GM21423 (cell line): Measurements from ENCODE around the gene CBFB.
"Not testable (repeated sequence)": the region's sequence is repeated elsewhere in the genome, so short reads cannot be mapped to it uniquely, and the experiment has no call there.

ENCODE experiments used
- ATAC-seq: cut with Tn5 transposase; IDR thresholded peaks from one replicate; pipeline ENCODE4 v1.9.1; 2021; ENCODE audit warnings: mild to moderate bottlenecking, moderate library complexity; ENCODE audit not compliant: unreplicated experiment

CBFB gene

DNA sequence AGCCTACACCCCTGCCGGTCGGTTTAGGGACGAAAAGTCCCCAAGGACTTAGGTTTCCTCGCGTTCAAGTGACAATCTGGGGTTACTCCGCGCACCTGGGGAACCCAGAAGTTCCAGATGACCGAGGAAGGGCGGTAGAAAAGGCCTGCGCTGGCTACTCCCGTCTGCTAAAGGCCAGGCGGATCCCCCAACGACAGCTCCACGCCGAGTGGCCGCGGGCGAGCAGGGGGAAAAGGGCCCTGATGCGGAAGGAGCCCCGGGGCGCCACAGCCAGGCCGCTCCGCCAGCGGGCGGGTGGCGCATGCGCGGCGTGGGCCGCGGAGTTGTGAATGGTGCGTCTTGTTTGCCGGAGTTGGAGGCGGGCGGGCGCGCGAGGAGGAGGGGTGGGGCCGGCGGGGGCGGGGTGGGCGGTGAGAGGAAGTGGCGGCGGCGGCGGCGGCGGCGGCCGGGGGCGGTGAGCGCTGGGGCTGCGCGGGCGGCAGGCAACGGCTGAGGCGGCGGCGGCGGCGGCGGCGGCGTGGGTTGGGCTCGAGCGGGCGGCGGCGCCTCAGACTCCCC lies at the start of gene CBFB:
Gene CBFB (plus strand): TSS at position 454 of the 558 bp plus-strand sequence. CDS start 259 bp downstream, outside the sequence.
- peak; percentile 74 for ATAC-seq

DNA sequence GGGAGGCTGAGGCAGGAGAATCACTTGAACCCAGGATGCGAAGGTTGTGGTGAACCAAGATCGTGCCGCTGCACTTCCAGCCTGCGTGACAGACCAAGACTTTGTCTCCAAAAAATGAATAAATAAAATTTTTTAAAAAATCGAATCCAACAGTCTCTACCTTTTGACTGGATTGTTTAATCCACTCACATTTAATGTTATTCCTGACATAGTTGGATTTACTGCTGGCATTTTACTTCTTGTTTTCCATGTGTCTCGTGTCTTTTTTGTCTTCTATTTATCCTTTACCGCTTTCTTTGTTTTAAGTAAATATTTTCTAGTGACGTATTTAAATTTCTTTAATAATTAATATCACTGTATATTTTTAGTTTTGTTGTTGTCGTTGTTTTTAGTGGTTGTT lies 45.9 kb upstream of the CBFB start:
- no peak for ATAC-seq

DNA sequence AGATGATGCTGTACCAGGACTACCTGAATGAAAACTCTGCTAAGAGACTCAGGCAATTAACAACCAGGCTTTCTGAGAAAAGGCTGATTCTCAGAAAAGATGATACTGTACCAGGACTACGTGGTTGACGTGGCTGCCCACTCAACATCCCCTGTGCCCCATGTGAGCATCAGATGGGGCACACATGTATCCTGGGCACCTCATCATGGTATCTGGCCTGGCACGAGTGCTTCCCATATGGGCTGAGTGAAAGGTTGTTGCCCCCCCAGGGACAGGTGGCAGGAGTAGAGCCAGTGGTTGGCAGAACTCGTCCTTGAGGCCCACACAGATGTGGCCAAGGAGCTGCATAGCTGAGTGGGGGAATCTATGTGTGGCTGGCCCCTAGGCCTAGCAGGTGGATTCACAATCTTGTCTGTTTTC lies 44.0 kb upstream of the CBFB start:
- no peak for ATAC-seq

DNA sequence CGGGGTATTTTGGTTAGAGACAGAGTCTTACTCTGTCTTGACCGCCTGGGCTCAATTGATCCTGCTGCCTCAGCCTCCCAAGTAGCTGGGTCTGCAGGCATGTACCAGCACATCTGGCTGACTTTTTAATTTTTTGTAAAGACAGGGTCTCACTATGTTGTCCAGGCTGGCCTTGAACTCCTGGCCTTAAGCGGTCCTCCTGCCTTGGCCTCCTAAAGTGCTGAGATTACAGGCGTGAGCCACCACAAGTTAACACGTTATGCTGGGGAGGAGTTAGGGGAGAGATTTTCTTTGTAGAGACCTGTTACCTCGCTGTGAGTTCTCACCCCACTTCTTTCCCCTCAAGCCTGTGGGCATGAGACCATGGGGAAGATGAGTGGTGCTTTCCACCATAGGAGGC lies 42.4 kb upstream of the CBFB start:
- ATAC-seq: no peak

DNA sequence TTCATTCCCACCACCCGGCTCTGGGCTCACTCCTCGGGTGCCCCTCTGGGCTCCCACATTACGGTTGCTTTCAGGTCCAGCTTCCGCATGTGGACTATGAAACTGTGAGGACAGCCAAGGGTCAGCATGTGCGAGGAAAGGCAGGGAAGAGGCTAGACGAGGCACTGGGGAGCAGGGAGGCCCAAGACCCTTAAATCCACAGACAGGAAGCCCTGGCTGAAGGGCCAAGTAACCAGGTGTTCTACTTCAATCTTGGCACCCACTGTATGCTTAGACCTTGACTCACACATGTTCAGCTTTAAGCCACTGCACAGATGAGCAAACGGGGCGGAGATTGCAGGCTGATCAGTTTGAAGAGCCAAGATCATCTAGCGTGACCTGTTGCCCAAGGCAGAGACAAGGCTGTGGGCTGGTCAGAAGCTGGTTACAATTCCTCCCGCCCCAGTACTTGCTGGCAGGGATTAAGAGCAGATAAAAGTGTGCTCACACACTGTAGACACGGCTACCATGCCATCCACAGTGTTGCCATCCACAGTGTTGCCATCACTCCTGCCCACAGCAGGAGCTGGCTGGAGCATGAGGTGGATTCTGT lies 40.7 kb upstream of the CBFB start, which contains the start of gene CES4A:
Gene CES4A (plus strand): TSS at position 393 of the 592 bp plus-strand sequence. CDS start 184 bp downstream, at position 577.
- no peak for ATAC-seq

DNA sequence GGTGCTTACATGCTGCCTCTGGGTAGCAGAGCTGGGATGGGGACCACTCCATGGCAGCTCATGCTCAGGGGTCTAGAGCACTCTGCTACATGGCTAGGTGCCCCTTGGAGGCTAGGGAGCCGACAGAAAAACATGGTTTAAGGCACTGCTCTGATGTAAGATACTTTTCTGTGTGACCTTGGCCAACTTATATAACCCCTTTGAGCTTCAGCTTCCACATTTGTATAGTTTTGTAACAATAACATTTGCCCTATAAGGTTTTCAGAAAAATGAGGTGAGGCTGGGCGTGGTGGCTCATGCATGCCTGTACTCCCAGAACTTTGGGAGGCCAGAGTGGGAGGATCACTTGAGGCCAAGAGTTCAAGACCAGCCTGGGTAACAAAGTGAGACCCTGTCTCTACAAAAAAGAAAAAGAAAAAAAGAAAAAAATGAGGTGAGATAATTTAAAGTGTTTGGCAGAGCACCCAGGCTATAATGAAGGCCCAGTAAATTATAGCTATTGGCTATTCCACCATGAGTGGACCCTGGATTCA lies 37.3 kb upstream of the CBFB start:
- ATAC-seq: no peak

DNA sequence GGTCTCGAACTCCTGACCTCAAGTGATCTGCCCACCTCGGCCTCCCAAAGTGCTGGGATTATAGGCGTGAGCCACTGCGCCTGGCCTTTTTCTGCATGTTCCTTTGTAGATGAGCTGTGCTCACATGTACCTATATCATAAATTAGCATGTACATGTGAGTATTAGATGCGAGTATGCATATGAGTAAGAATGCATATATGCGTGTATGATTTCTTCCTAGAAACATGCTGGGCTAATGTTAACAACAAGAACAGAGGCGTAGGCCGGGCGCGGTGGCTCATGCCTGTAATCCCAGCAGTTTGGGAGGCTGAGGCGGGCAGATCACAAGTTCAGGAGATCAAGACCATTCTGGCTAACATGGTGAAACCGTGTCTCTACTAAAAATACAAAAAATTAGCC lies 35.4 kb upstream of the CBFB start:
- ATAC-seq: not testable (repeated sequence)

DNA sequence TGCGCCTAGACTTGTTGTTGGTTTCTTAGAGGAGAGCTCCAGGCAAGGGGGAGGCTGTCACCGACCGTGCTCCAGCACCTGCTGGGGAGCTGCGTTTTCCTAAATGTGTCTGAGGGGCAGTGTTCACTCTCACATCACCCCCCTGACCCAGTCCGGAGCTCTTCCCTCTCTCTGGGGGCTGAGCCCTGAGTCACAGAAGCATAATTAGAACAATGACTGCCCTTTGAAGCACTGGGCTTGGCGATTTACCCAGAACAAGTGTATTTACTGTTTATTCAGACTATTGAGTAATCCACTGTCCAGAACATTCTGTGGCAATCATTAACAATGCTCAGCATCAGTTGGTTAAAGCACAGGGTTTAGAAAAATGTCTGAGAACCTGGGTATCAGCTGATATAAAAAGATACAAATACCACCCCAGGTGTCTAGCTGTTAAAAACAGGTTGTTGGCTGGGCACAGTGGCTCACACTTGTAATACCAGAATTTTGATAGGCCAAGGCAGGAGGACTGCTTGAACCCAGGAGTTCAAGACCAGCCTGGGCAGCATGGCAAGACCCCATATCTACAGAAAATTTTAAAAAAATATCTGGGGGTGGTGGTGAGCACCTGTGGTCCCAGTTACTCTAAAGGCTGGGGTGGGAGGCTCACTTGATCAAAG lies 32.5 kb upstream of the CBFB start:
- ATAC-seq: no peak

DNA sequence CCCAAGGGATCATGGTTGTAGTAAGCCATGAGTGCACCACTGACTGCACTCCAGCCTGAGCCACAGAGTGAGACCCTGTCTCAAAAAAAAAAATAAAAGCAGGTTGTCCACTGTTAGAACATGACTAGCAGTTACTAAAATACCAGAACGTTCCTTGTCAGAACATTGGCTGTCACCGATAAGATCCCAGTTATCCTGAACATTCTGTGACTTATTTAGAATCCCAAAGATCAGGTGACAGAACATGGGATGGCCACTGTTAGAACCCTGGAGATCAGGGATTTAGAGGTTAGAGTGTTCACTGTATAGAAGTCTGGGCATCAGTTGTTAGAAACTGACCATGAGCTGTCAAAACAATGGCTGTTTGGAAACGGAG lies 32.0 kb upstream of the CBFB start:
- ATAC-seq: no peak

DNA sequence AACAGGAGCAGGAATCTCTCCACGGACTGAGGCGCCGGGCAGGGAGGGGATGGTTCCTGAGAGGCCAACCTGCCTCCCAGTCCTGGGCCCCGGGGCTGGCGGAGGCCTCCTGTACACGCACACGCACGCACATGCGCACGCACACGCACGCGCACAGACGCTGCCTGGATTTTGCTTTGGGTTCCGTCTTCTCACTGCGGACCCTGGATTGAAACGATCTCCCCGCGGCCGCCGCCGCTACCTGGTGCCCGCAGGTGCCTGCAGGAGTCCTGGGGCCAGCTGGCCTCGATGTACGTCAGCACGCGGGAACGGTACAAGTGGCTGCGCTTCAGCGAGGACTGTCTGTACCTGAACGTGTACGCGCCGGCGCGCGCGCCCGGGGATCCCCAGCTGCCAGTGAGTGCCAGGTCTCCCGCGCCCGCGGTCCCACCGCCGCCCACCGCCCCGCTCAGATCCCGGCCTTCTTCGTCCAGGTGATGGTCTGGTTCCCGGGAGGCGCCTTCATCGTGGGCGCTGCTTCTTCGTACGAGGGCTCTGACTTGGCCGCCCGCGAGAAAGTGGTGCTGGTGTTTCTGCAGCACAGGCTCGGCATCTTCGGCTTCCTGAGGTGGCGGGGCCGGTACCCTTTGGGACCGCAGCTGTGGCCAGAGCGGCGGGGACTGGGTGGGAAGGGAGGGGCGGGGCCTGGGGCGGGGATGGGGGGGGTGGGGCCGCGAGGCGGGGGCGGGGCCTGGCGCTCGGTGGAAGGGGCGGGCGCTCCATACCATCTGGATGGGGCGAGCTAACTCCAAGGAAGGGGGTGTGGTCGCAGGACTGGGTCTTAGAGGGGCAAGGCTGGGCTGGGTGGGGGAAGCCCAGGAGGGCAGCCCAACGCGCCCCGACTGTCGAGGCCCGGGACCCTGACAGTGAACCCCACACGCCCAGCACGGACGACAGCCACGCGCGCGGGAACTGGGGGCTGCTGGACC lies 28.3 kb upstream of the CBFB start:
- no peak for ATAC-seq

DNA sequence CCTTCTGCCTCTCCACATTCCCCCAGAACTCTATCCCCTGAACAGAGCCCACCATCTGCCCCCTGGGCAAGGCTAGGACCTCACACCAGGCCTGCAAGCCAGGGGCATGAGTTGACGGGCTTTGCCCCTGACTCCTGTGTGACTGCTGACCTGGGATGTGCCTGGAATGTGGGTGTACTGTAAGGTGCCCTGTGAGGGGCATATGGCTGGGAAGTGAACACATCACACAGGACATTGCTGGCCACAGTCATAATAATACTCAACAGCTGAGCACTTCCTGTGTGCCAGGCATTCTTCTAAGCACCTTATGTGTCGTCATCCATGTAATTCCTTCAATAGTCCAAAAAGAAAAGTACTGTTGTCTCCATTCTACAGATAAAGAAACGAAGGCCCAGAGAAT lies 27.2 kb upstream of the CBFB start:
- no peak for ATAC-seq

DNA sequence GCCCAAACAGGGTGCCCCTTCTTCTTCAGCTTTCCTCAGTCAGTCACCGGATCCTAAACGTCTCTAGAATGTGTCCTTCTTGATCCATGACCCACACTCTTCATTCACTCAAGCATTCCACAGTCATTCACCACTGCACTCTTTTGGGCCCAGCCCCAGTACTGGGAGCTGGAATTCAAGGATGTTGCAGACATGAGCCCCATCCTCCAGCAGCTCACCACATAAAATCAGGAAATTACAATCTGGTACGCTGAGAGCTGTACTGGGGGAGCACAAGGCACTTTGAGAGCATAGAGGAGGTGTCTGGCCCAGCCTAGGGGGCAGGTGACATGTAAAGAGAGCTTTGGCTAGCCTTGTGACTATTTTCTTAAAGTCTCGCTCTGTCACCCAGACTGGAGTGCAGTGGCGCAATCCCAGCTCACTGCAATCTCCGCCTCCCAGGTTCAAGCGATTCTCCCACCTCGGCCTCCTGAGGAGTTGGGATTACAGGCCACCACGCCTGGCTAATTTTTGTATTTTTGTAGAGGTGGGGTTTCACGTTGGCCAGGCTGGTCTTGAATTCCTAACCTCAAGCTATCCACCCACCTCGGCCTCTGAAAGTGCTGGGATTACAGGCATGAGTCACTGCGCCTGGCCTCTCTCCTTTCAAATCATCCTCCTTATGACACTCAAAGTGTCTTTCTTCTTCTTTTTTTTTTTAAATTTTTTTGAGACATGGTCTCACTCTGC lies 21.9 kb upstream of the CBFB start:
- no peak for ATAC-seq

DNA sequence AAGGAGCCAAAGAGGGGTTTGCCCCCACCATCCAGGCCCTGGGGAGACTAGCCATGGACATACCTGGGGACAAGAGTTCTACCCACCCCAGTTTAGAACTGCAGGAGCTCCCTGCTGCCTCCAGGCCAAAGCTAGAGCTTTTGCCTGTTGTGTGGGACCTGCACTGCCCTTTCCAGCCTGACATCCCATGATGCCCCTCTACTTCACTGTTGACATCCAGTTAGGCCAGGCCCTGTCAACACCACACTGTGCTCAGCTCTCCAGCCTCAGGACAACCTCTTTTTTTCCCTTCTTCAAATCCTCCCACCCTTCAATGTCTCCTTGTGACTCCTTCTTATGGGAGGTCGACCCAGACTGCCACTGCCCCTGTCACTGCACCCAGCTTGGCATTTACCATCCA lies 19.8 kb upstream of the CBFB start:
- no peak for ATAC-seq

DNA sequence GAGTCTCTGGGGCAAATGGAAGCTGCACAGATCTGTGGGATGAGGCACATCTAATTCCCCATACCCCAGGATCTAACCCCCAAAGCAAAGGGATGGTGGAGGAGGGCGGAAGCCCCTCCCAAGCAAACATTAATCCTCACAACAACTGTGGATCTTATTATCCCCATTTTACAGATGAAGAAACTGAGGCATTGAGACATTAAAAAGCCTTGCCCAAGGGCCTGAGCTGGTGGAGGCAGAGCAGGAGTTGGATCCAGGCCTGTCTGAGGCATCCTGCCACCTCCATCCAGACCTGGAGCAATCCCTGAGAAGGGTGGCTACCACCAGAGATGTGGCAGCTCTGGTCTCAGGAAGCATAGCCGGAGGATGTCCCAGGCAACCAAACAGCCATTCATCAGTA lies 17.7 kb upstream of the CBFB start:
- no peak for ATAC-seq

DNA sequence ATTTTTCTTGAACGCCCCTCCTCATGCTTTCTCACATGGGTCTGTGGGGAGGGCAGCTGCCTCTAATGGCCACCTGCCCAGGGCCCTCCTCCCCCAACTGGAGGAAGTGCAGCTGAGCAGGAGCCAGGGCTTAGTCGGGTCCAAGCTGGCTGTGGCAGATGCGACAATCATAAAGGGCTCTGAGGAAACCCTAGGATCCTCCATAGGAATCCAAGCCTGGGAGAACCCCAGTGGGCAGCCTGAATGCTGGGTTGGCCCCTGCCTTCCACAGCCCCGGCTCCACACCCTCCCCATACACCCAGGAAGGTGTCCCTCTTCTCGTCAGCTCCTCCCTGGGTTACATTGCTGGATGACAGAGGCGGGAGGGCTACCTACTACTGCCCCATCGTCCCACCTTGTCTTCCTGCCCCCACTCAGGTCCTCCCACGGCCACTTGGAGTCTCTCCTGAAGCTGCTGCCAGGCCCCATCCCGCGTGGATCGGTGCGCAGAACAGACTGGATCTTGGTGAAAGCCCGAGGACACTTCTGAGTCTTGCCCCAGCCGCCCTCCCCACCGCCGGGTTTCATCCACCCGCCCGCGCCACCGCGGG lies 15.6 kb upstream of the CBFB start:
- ATAC-seq: no peak

DNA sequence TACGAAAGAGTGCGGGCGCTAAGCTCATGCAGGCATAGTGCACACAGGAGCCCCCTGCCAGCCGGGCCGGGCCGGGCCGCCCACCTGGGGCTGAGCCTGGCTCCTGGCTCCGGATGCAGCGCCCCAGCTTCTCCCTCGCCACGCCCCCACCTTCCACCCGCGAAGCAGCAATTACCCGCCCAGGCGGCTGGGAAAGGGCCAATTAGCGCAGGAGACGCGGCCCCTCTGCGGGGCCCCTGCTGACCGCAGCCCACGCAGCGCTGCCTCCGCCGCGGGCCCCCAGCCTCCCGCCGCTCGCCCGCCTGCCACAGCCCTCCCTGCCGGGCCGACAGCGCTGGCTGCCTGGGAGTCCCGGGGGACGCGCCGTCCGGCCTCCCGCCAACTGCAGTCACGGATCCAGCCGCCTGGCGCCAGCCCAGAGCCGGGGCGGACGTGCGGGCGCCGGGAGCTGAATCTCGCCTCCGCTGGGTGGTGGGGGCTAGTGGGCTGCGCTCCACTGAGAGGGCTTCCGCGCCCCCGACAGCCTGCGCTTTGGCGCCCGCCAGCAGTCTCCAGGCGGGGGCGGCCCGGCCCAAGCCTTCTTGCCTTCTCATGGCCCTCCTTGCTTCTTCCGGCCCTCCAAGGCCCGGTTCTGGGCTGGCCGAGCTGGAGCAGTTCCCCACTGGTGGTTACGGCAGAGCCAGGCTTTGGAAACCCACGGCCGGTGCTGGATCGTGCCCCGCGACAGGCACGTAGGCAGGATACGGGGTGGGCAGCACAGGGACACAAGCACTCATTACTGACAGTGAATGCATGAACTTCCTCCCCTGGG lies 14.9 kb upstream of the CBFB start:
- ATAC-seq: peak; percentile 42

DNA sequence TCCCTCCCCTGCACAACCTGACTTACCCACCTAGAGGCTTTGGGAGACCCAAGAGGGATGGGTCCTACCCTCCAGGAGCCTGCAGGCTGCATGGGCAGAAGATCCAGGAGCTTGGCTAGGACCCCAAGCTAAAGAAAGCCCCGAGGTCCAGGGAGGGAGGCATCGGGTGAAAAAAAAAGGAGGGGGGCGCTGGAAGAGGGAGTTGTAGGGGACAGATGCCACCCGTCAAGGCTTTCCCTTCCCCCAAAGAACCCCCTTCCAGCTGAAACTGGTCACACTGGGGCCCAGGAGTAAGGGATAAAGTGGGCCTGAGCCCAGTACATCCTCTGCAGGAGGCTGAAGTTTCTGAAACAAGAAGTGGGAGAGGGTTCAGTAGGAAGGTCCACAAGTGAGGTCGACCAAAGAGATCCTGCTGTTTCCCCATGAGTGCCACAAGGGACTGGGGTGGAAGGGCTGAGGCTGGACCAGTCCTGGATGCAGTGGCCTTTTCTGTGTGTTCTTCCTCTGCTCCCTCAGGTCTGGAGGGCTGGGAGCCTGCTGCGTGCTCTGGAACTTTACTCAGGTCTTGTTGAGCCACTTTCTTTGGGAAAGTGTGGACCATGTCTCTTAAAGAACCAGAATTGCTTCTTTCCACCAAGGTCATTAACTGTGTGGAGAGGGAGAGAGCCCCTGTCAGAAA lies 14.2 kb upstream of the CBFB start:
- no peak for ATAC-seq

DNA sequence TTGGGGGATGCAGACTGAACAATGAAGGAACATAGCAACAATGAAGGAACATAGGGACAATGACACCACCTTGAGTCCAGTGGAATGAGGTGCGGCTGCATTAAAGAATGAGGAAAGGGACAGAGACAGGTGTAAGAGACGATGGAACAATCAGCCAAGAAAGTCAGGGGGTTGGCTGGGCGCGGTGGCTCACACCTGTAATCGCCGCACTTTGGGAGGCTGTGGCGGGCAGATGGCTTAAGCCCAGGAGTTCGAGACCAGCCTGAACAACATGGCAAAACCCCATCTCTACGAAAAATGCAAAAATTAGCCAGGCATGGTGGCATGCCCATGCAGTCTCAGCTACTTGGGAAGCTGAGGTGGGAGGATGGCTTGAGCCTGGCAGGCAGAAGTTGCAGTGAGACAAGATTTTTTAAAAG lies 13.6 kb upstream of the CBFB start:
- no peak for ATAC-seq

DNA sequence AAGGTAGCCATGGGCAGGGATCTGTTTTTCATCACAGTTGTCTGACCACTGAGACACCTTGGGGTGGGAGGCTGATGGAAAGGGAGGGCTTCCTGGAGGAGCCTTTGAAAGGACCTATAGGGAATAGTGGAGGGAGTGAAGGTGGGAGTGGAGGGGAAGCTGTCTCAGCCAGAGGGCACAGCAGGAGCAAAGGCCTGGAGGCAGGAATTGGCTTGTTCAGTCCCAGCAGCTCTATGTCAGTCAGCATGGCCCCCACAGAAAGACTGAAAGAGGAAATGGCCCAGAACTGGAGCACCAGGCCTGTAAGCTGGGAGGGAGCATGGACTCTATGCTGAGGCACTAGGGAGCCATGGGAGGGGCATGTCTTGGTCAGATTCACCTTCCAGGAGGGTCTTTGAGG lies 12.8 kb upstream of the CBFB start:
- ATAC-seq: no peak
